Smooth muscle cell (in vitro differentiated cells): ENCODE results near the gene DNAI2. TPM values are rescaled to one million over a fixed set of nuclear protein-coding genes. Genes with fewer than 3 reads are reported as not detected.

Experiments used
- DNase-seq: peaks from one replicate; lab custom pipeline; 2025; ENCODE audit not compliant: unreplicated experiment; lab: John Stamatoyannopoulos, UW
- H2AFZ ChIP-seq: fragments of 200-600 bp; sonication (generic); 2 replicates; pipeline ENCODE4 v1.6.0; 2016; ENCODE audit warnings: antibody characterized with exemption, low read depth, mild to moderate bottlenecking
- H3F3A ChIP-seq: fragments of 200-600 bp; sonication (generic); 2 replicates; pipeline ENCODE4 v1.6.0; 2017; ENCODE audit warnings: antibody characterized with exemption, low read depth
- H3K27ac ChIP-seq: fragments of 200-600 bp; sonication (generic); 2 replicates; pipeline ENCODE4 v1.5.1; 2016; ENCODE audit warnings: low read depth, mild to moderate bottlenecking
- H3K27me3 ChIP-seq: fragments of 200-600 bp; sonication (generic); 2 replicates; pipeline ENCODE4 v1.6.1; 2016; ENCODE audit warnings: low read depth, mild to moderate bottlenecking
- H3K36me3 ChIP-seq: fragments of 200-600 bp; sonication (generic); 2 replicates; pipeline ENCODE4 v1.5.1; 2016; ENCODE audit warnings: low read depth
- H3K4me1 ChIP-seq: fragments of 200-600 bp; sonication (generic); 2 replicates; pipeline ENCODE4 v1.5.1; 2016; ENCODE audit warnings: low read depth
- H3K4me2 ChIP-seq: fragments of 200-600 bp; sonication (generic); 2 replicates; pipeline ENCODE4 v1.6.0; 2016; ENCODE audit warnings: mild to moderate bottlenecking
- H3K4me3 ChIP-seq: fragments of 200-600 bp; sonication (generic); 2 replicates; pipeline ENCODE4 v1.5.1; 2016; ENCODE audit warnings: mild to moderate bottlenecking
- H3K79me2 ChIP-seq: fragments of 200-600 bp; sonication (generic); 2 replicates; pipeline ENCODE4 v1.6.0; 2016; ENCODE audit warnings: low read depth, mild to moderate bottlenecking
- H3K9ac ChIP-seq: fragments of 200-600 bp; sonication (generic); 2 replicates; pipeline ENCODE4 v1.6.0; 2016; ENCODE audit warnings: low read depth
- H3K9me3 ChIP-seq: fragments of 200-600 bp; sonication (generic); replicated peaks from 2 replicates; pipeline ENCODE4 v1.5.1; 2016; ENCODE audit warnings: low read depth
- H4K20me1 ChIP-seq: fragments of 200-600 bp; sonication (generic); 2 replicates; pipeline ENCODE4 v1.6.0; 2016; ENCODE audit warnings: low read depth
- CTCF ChIP-seq: fragments of 200-600 bp; sonication (generic); IDR thresholded peaks from 2 replicates; pipeline ENCODE4 v1.5.1; 2017; ENCODE audit warnings: borderline replicate concordance, mild to moderate bottlenecking, antibody characterized with exemption; ENCODE audit not compliant: insufficient read depth, poor library complexity, severe bottlenecking
- WGBS: methylation state at CpG from one replicate; pipeline ENCODE4 v1.1.7; 2016; ENCODE audit warnings: low lambda C conversion rate; 5-methylcytosine and 5-hydroxymethylcytosine counted together
- polyA plus RNA-seq: library from polyadenylated mRNA; unstranded; fragments of >200 nt; fragmentation: Nextera tagmentation; extraction: Ambion mirVana; gene quantifications from 2 replicates; pipeline ENCODE4 v1.2.1, GENCODE V29; 2016
- total RNA-seq: library from RNA; depleted of rRNA; stranded (reverse); fragments of >200 nt; gene quantifications from 2 replicates; pipeline ENCODE4 v1.2.3, GENCODE V29; 2014

DNAI2 gene
- total and polyA plus RNA-seq, 2 experiments from 2014 or later = not detected

- Histone ChIP-seq H2AFZ (no peak overlapping the region), H3K9ac (no peak overlapping the region), H3K9me3 (no peaks in the 10 kb centered on the region), H3K36me3 (no peaks in the 10 kb centered on the region), H3K4me2 (no peak overlapping the region), H3K27me3 (no peaks in the 10 kb centered on the region), H3K4me1 (no peaks in the 10 kb centered on the region), H3F3A (no peaks in the 10 kb centered on the region), H3K4me3 (no peak overlapping the region), H4K20me1 (no peaks in the 10 kb centered on the region), H3K79me2 (no peaks in the 10 kb centered on the region), H3K27ac (no peak overlapping the region)
- TF ChIP-seq CTCF = no peak
- 95% methylated on average over 10 of the region's 10 CpGs for WGBS
- DNase-seq = no peak
These were observed 46.6 kb upstream of the DNAI2 start for GRCh38 chr17:74227271-74228080.

- H3K79me2 ChIP-seq = no peaks in the 10 kb centered on the region
- H3K4me1 ChIP-seq = no peaks in the 10 kb centered on the region
- no peaks in the 10 kb centered on the region for H3K9me3 ChIP-seq
- DNase-seq = no peak
- H2AFZ ChIP-seq = no peak overlapping the region
- H3K27ac ChIP-seq = no peak overlapping the region
- no peaks in the 10 kb centered on the region for H3K36me3 ChIP-seq
- no peaks in the 10 kb centered on the region for H4K20me1 ChIP-seq
- no peak overlapping the region for H3K4me2 ChIP-seq
- TF ChIP-seq CTCF = no peak
- 95% methylated on average over 5 of the region's 5 CpGs for WGBS
- H3F3A ChIP-seq = no peaks in the 10 kb centered on the region
- H3K27me3 ChIP-seq = no peaks in the 10 kb centered on the region
- no peak overlapping the region for H3K4me3 ChIP-seq
- no peak overlapping the region for H3K9ac ChIP-seq
These were observed 45.6 kb upstream of the DNAI2 start for GRCh38 chr17:74228306-74228978.

- peaks cover 4% of the 10 kb centered on the region for H3F3A ChIP-seq
- 93% methylated on average over 16 of the region's 16 CpGs for WGBS
- no peaks in the 10 kb centered on the region for H3K36me3 ChIP-seq
- H2AFZ ChIP-seq = no peak overlapping the region
- H3K79me2 ChIP-seq = no peaks in the 10 kb centered on the region
- no peak overlapping the region for H3K9ac ChIP-seq
- no peak for DNase-seq
- H3K4me2 ChIP-seq = no peak overlapping the region
- TF ChIP-seq CTCF = no peak
- H3K4me3 ChIP-seq = no peak overlapping the region
- no peaks in the 10 kb centered on the region for H3K4me1 ChIP-seq
- H4K20me1 ChIP-seq = no peaks in the 10 kb centered on the region
- no peaks in the 10 kb centered on the region for H3K27me3 ChIP-seq
- no peaks in the 10 kb centered on the region for H3K9me3 ChIP-seq
- no peak overlapping the region for H3K27ac ChIP-seq
These were observed 43.1 kb upstream of the DNAI2 start for GRCh38 chr17:74230896-74231295.
